GM23338 (cell line): ENCODE measurements around the gene AGAP1. TPM values are rescaled to one million over a fixed set of nuclear protein-coding genes. Genes with fewer than 3 reads are reported as not detected.

ENCODE experiments used
- ATAC-seq: fragments of 200-7000 bp; cut with Tn5 transposase; 3 replicates; pipeline ENCODE4 v1.9.1; 2020
- DNase-seq: peaks from one replicate; pipeline ENCODE4 v3.0.0-alpha.2; 2015; ENCODE audit warnings: low spot score
- H2AFZ ChIP-seq: fragments of 200-600 bp; sonication (generic); 2 replicates; pipeline ENCODE4 v1.8.0; 2016; ENCODE audit warnings: antibody characterized with exemption, mild to moderate bottlenecking, moderate library complexity
- H3F3A ChIP-seq: fragments of 200-600 bp; sonication (generic); replicated peaks from 2 replicates; pipeline ENCODE4 v1.8.0; 2017; ENCODE audit warnings: antibody characterized with exemption, mixed run types, low read depth
- H3K27ac ChIP-seq: fragments of 200-600 bp; sonication (generic); 2 replicates; pipeline ENCODE4 v1.6.1; 2016; ENCODE audit warnings: low read depth
- H3K27me3 ChIP-seq: fragments of 200-600 bp; sonication (generic); 2 replicates; pipeline ENCODE4 v1.8.0; 2016; ENCODE audit warnings: mild to moderate bottlenecking, mixed run types, moderate library complexity; ENCODE audit not compliant: insufficient read depth
- H3K36me3 ChIP-seq: fragments of 200-600 bp; sonication (generic); 2 replicates; pipeline ENCODE4 v1.8.0; 2016; ENCODE audit warnings: mild to moderate bottlenecking; ENCODE audit not compliant: insufficient read depth
- H3K4me1 ChIP-seq: fragments of 200-600 bp; sonication (generic); 2 replicates; pipeline ENCODE4 v1.8.0; 2016; ENCODE audit warnings: mild to moderate bottlenecking, moderate library complexity; ENCODE audit not compliant: insufficient read depth
- H3K4me2 ChIP-seq: fragments of 200-600 bp; sonication (generic); 2 replicates; pipeline ENCODE4 v1.7.1; 2017; ENCODE audit warnings: mixed run types
- H3K4me3 ChIP-seq: fragments of 200-600 bp; sonication (generic); 2 replicates; pipeline ENCODE4 v1.6.1; 2016; ENCODE audit warnings: mixed run types
- H3K79me2 ChIP-seq: fragments of 200-600 bp; sonication (generic); replicated peaks from 2 replicates; pipeline ENCODE4 v1.8.0; 2017; ENCODE audit warnings: mild to moderate bottlenecking; ENCODE audit not compliant: insufficient read depth
- H3K9me2 ChIP-seq: fragments of 200-600 bp; sonication (generic); 2 replicates; pipeline ENCODE4 v1.8.0; 2017; ENCODE audit not compliant: insufficient read depth
- H4K20me1 ChIP-seq: fragments of 200-600 bp; sonication (generic); replicated peaks from 2 replicates; pipeline ENCODE4 v1.8.0; 2017; ENCODE audit warnings: mild to moderate bottlenecking; ENCODE audit not compliant: insufficient read depth
- H3K27ac Mint-ChIP-seq: 2 replicates; pipeline ENCODE4 v1.8.0; 2020; ENCODE audit warnings: inconsistent platforms, mild to moderate bottlenecking, moderate library complexity, mixed read lengths
- H3K27me3 Mint-ChIP-seq: 3 replicates; pipeline ENCODE4 v1.8.0; 2022; ENCODE audit warnings: low read depth, mild to moderate bottlenecking, moderate library complexity, mixed read lengths, inconsistent platforms; ENCODE audit not compliant: insufficient read depth, poor library complexity
- H3K36me3 Mint-ChIP-seq: 3 replicates; pipeline ENCODE4 v1.8.0; 2021; ENCODE audit warnings: low read depth, mild to moderate bottlenecking, inconsistent platforms, moderate library complexity, mixed read lengths
- H3K4me1 Mint-ChIP-seq: 3 replicates; pipeline ENCODE4 v1.8.0; 2020; ENCODE audit warnings: mild to moderate bottlenecking, inconsistent platforms, mixed read lengths
- H3K4me3 Mint-ChIP-seq: 3 replicates; pipeline ENCODE4 v1.8.0; 2021; ENCODE audit warnings: moderate library complexity, mild to moderate bottlenecking, inconsistent platforms, mixed read lengths
- H3K9me3 Mint-ChIP-seq: 3 replicates; pipeline ENCODE4 v1.8.0; 2020; ENCODE audit warnings: moderate library complexity, mild to moderate bottlenecking, inconsistent platforms, mixed read lengths
- CTCF ChIP-seq, 2 experiments: fragments of 200-600 bp in 1 of 2; sonication (generic) in 1 of 2; conservative IDR thresholded peaks; 2 replicates each; pipeline versions ENCODE4 v1.5.1 to v1.6.1; 2016 to 2017; ENCODE audit warnings: antibody characterized with exemption in 2 of 2, low read depth in 2 of 2, mild to moderate bottlenecking in 2 of 2, moderate library complexity in 1 of 2
- EZH2 ChIP-seq: fragments of 200-600 bp; sonication (generic); IDR thresholded peaks from one replicate; pipeline ENCODE4 v1.8.0; 2017; ENCODE audit warnings: antibody characterized with exemption, mild to moderate bottlenecking, low read depth; ENCODE audit not compliant: unreplicated experiment
- JUNB ChIP-seq: IDR thresholded peaks from one replicate; pipeline ENCODE4 v1.6.1; 2016; ENCODE audit warnings: antibody characterized with exemption; ENCODE audit not compliant: unreplicated experiment
- NANOG ChIP-seq: IDR thresholded peaks from 2 replicates; pipeline ENCODE4 v1.6.1; 2016; ENCODE audit warnings: antibody characterized with exemption, borderline replicate concordance
- REST ChIP-seq: IDR thresholded peaks from one replicate; pipeline ENCODE4 v1.6.1; 2018; ENCODE audit warnings: antibody characterized with exemption; ENCODE audit not compliant: unreplicated experiment
- STAT1 ChIP-seq: IDR thresholded peaks from one replicate; pipeline ENCODE4 v1.6.1; 2016; ENCODE audit warnings: antibody characterized with exemption; ENCODE audit not compliant: unreplicated experiment
- ZNF114 ChIP-seq: fragments of 250-450 bp; sonication (Bioruptor Pico); IDR thresholded peaks from 2 replicates; pipeline ENCODE4 v1.5.0; 2020; ENCODE audit warnings: mild to moderate bottlenecking, moderate library complexity
- ZNF331 ChIP-seq: fragments of 250-450 bp; sonication (Bioruptor Pico); IDR thresholded peaks from 2 replicates; pipeline ENCODE4 v1.5.0; 2020; ENCODE audit warnings: low read depth, mild to moderate bottlenecking, moderate library complexity
- ZNF462 ChIP-seq: fragments of 250-450 bp; sonication (Bioruptor Pico); IDR thresholded peaks from 2 replicates; pipeline ENCODE4 v1.5.0; 2020; ENCODE audit warnings: mild to moderate bottlenecking, moderate library complexity
- polyA plus RNA-seq: library from polyadenylated mRNA; unstranded; fragments of >200 nt; fragmentation: Nextera tagmentation; extraction: Ambion mirVana; gene quantifications from 2 replicates; pipeline ENCODE4 v1.2.1, GENCODE V29; 2016
- total RNA-seq: library from RNA; depleted of rRNA; stranded (reverse); fragments of >200 nt; shearing (Covaris generic); gene quantifications from 2 replicates; pipeline ENCODE4 v1.2.3, GENCODE V29; 2014

AGAP1 gene
- total and polyA plus RNA-seq, 2 experiments from 2014 or later, result 13.3 to 27.9 TPM

GRCh38 chr2:235564884-235565530, 71.2 kb downstream of the AGAP1 start:
- H3K4me1 Mint-ChIP-seq, result peaks cover 37% of the 10 kb centered on the region
- peaks cover 13% of the 10 kb centered on the region for H3K27me3 Mint-ChIP-seq
- Histone ChIP-seq H3F3A (no peaks in the 10 kb centered on the region), H3K79me2 (peaks cover 88% of the 10 kb centered on the region), H3K4me3 (no peak overlapping the region), H3K9me2 (peaks cover 6% of the 10 kb centered on the region; the same call in 1 of the 2 replicates), H4K20me1 (peaks cover 8% of the 10 kb centered on the region), H3K4me2 (no peak overlapping the region), H2AFZ (no peak overlapping the region), H3K4me1 (peaks cover 29% of the 10 kb centered on the region), H3K27ac (no peak overlapping the region), H3K27me3 (no peaks in the 10 kb centered on the region), H3K36me3 (no peaks in the 10 kb centered on the region; the same call in 1 of the 2 replicates)
- no peak overlapping the region for H3K27ac Mint-ChIP-seq
- H3K36me3 Mint-ChIP-seq, result peaks cover 12% of the 10 kb centered on the region
- DNase-seq (no peak), ATAC-seq (no peak)
- H3K4me3 Mint-ChIP-seq, result no peak overlapping the region
- TF ChIP-seq ZNF331 (no peak), ZNF462 (no peak), REST (no peak), JUNB (no peak), CTCF (conservative IDR thresholded peaks at IDR 0.05; ENCODE audit: low read depth in 2 of 2) (no peak), EZH2 (no peak), NANOG (no peak), ZNF114 (CRISPR knock-in tag) (no peak), STAT1 (no peak)
- H3K9me3 Mint-ChIP-seq, result peaks cover 8% of the 10 kb centered on the region
